Activated naive CD8-positive, alpha-beta T cell treated with anti-CD3 and anti-CD28 coated beads, Interleukin-2, amount 10 ng/mL, durations not matched to agents 7 days and 5 days (primary cell): ENCODE results near the gene ERLIN1. TPM values are rescaled to one million over a fixed set of nuclear protein-coding genes. Genes with fewer than 3 reads are reported as not detected.

ENCODE experiments used
- ATAC-seq: fragments of 150-1000 bp; cut with Tn5 transposase; one replicate; pipeline ENCODE4 v1.10.0; 2021; ENCODE audit warnings: low read depth, moderate library complexity
- POLR2A ChIA-PET: fragments of 350-600 bp; sonication (Branson Sonifier 250); formaldehyde crosslinking; loops from one replicate; lab custom pipeline; 2021; ENCODE audit warnings: antibody characterized with exemption; lab: Charles Lee
- DNase-seq: peaks from one replicate; pipeline ENCODE4 v3.0.0; 2021
- H3K27ac Mint-ChIP-seq: one replicate; pipeline ENCODE4 v1.8.0; 2022; ENCODE audit warnings: mild to moderate bottlenecking, mixed read lengths
- H3K27me3 Mint-ChIP-seq: one replicate; pipeline ENCODE4 v1.8.0; 2022; ENCODE audit warnings: mild to moderate bottlenecking, moderate library complexity, mixed read lengths
- H3K36me3 Mint-ChIP-seq: one replicate; pipeline ENCODE4 v1.8.0; 2021; ENCODE audit warnings: mild to moderate bottlenecking, mixed read lengths
- H3K4me1 Mint-ChIP-seq: one replicate; pipeline ENCODE4 v1.8.0; 2021; ENCODE audit warnings: mixed read lengths
- H3K4me3 Mint-ChIP-seq: one replicate; pipeline ENCODE4 v1.8.0; 2022; ENCODE audit warnings: mild to moderate bottlenecking, moderate library complexity, mixed read lengths
- H3K9me3 Mint-ChIP-seq: one replicate; pipeline ENCODE4 v1.8.0; 2021; ENCODE audit warnings: mixed read lengths
- total RNA-seq, 2 experiments: library from RNA; stranded (reverse); gene quantifications; one replicate each; pipeline ENCODE4 v1.2.3, GENCODE V29; 2021

The ERLIN1 gene
- total RNA-seq, 2 experiments from 2014 or later = 14.9 to 16.2 TPM

DNA sequence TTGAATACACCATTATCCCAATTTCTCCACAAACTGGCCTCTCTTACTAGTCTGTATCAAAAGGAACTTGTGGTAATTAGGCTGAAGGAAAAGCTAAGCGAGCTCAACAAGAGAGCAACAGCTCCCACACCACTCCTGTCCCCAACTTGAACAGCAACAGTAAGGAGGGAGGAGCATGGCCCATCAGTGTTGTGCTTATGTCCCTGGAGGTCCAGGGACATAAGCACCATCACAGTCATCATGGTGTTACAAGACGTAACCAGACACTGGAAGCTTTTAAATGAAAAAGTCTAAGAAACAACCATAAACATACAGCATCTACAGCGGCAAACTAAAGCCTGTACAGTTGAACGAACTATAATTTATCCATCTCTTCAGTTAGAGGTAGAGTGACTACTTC, 989 bp downstream of the ERLIN1 start:
- H3K4me3 Mint-ChIP-seq = peak overlapping the region; percentile 99
- POLR2A ChIA-PET = interaction anchor here (1.2 to 2.0 kb wide), 2 partner anchors 9 to 453 kb away, joined by 3 to 4 read pairs; partner anchors contain the start of genes COX15 and CUTC
- H3K9me3 Mint-ChIP-seq = no peaks in the 10 kb centered on the region
- no peak for ATAC-seq
- no peaks in the 10 kb centered on the region for H3K27me3 Mint-ChIP-seq
- no peak for DNase-seq
- H3K27ac Mint-ChIP-seq = peak overlapping the region; percentile 95
- H3K36me3 Mint-ChIP-seq = peaks cover 22% of the 10 kb centered on the region
- peaks cover 45% of the 10 kb centered on the region for H3K4me1 Mint-ChIP-seq

DNA sequence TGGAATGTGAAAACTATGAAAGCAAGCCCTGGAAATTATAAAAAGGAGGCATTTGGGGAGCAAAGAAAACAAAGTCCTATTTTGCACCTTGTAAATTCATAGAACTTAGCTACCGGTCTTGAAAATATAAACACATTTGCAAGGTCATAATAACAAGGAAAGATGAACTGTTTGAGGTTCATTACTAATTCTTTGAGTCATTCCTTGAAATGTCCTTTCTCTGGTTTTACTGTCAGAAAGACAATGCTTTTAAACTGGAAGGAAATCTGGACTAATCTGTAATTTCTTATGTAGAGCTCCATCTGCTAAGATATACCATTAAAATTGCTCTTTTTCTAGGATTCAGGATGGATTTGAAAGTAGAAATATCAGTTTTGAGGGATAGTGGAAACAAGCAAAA, 1.4 kb downstream of the ERLIN1 start:
- H3K27ac Mint-ChIP-seq = no peak overlapping the region
- peaks cover 45% of the 10 kb centered on the region for H3K4me1 Mint-ChIP-seq
- H3K4me3 Mint-ChIP-seq = peak overlapping the region; percentile 99
- H3K27me3 Mint-ChIP-seq = no peaks in the 10 kb centered on the region
- ATAC-seq (no peak), DNase-seq (no peak)
- POLR2A ChIA-PET = interaction anchor here (1.2 to 2.0 kb wide), 2 partner anchors 9 to 452 kb away, joined by 3 to 4 read pairs; partner anchors contain the start of genes COX15 and CUTC
- H3K9me3 Mint-ChIP-seq = no peaks in the 10 kb centered on the region
- H3K36me3 Mint-ChIP-seq = peaks cover 22% of the 10 kb centered on the region

DNA sequence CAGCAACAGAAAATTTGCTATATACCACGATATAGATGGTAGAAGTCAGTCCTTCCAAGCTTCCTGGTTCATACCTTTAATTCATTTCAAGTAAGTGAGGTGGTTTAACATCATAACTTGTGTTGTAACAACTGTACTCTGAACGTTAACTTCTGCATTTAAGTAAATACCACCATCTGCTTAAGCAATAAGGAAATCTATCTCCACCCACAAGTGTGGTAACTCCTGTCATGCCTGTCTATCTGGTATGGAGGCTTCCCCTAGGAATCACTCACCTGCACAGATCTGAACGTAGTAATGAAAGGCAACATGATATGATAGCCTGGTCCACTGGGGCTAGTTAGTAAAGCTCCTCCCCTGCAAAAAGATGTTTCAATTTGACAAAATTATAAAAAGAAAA, 2.3 kb downstream of the ERLIN1 start:
- DNase-seq = no peak
- Mint-ChIP-seq H3K36me3 (peaks cover 20% of the 10 kb centered on the region), H3K4me1 (peaks cover 47% of the 10 kb centered on the region), H3K9me3 (no peaks in the 10 kb centered on the region), H3K27me3 (no peaks in the 10 kb centered on the region), H3K27ac (no peak overlapping the region), H3K4me3 (no peak overlapping the region)
- POLR2A ChIA-PET = no interaction called here
- ATAC-seq = no peak

DNA sequence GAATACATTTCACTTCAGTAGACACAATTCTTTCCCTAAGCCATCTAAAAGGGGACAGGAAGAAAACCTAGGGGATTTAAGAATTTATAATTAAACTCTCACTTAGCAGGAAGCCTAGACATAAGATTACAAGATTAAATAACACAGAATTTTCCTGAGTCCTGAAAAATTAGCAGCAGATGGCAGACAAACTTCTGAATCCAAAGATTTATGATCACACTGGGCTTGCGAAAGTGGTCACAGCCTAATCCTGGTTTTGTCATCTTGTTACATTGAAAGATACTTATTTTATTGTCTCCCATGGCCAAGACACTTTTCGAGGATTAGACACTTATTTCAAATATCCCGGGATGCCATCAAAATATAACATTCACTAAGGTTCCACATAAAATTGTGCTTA, 2.9 kb downstream of the ERLIN1 start:
- peaks cover 24% of the 10 kb centered on the region for H3K36me3 Mint-ChIP-seq

DNA sequence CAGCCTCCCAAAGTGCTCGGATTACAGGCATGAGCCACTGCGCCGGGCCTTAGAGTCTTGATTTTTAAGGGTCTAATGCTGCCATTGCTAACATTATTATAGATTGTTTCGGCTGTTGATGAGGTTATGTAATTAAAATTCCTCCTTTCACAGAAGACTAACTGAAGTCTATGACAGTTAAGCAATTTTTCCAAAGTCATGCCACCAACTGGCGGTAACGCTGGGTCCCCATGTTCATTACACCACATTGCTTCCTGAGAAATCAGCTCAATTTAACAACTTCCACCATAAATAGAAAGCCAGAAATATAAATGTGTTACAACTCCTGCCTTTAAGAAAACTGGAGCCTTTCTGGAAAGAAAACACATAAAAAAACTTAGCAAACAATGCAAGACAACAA, 3.5 kb downstream of the ERLIN1 start:
- Mint-ChIP-seq H3K9me3 (no peaks in the 10 kb centered on the region), H3K27me3 (no peaks in the 10 kb centered on the region), H3K4me3 (no peak overlapping the region), H3K36me3 (peaks cover 28% of the 10 kb centered on the region), H3K4me1 (peaks cover 41% of the 10 kb centered on the region), H3K27ac (no peak overlapping the region)
- DNase-seq = no peak
- POLR2A ChIA-PET = no interaction called here
- no peak for ATAC-seq

More for the DNA sequence above, 2.9 kb downstream of the ERLIN1 start:
- Mint-ChIP-seq H3K4me3 (no peak overlapping the region), H3K27me3 (no peaks in the 10 kb centered on the region), H3K27ac (no peak overlapping the region), H3K9me3 (no peaks in the 10 kb centered on the region), H3K4me1 (peaks cover 46% of the 10 kb centered on the region)
- POLR2A ChIA-PET = no interaction called here
- DNase-seq = no peak
- ATAC-seq = no peak

DNA sequence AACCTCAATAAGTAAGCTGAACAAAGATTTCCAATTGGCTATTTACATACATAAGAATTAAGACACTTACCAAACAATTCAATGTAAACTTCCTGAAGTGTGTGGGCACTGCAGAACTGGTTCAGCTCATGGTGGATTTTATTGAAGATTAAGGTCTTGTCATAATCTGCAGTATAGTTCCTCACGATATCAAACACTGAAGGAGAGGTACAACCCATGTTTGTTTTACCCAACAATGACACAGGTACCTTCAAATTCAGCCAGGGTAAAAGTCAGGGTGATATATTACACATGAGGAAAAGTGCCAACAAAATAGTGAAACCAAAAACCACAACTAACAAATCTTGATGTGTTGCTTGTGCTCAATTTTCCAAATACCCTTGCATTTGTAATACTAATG, 10.0 kb downstream of the ERLIN1 start:
- Mint-ChIP-seq H3K4me3 (no peak overlapping the region), H3K27ac (no peak overlapping the region), H3K9me3 (no peaks in the 10 kb centered on the region), H3K36me3 (peaks cover 50% of the 10 kb centered on the region), H3K27me3 (no peaks in the 10 kb centered on the region), H3K4me1 (peaks cover 25% of the 10 kb centered on the region)
- ATAC-seq = no peak
- POLR2A ChIA-PET = interaction anchor here (1.7 kb wide), 1 partner anchor 9 kb away, joined by 3 read pairs; no protein-coding TSS in a partner anchor
- no peak for DNase-seq

DNA sequence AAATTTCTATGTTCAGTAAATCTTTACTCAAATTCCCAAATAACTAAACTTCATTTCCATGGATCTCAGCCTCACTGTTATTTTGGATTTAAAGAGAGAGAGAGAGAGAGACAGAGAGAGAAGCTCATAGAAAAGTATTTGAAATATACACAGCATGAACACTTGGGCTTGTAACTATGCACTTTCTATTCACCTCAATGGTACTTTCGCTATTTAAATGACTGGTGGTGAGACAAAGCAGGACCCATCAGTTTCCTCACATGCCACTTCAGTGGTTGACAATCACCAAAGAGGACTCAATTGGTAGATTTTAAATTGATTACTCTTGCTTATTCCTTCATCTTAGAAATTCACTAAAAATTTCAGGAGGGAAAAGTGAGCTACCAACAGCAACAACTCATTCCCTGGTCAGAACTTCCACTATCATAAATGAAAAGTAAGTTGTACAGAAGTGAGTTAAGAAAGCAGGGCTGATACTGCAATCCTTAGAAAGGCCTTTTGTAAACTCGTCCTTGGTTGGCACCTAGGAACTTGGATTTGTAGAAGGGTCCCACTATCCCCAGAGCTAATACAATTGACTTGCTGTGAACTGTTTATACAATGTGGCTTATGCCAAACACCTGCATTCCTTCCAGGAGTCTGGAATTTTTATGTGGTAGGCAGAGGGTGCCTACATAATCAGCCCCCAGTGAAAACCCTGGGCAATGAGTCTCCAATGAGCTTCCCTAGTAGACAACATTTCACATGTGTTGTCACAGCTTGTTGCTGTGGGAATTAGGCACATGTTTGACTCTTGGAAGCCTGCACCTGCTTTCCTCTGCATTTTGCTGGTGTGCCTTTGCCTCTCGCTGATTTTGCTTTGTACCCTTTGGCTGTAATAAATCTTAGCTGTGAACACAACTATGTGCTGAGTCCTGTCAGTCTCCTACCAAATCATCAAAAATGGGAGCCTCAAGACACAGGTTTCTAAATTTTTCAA, 10.8 kb downstream of the ERLIN1 start:
- ATAC-seq (peak; percentile 65), DNase-seq (no peak)
- no peaks in the 10 kb centered on the region for H3K9me3 Mint-ChIP-seq
- peak overlapping the region; percentile 17 for H3K27ac Mint-ChIP-seq
- H3K4me1 Mint-ChIP-seq = peaks cover 24% of the 10 kb centered on the region
- peak overlapping the region; percentile 6 for H3K4me3 Mint-ChIP-seq
- POLR2A ChIA-PET = interaction anchor here (1.7 kb wide), 1 partner anchor 10 kb away, joined by 3 read pairs; no protein-coding TSS in a partner anchor
- H3K27me3 Mint-ChIP-seq = no peaks in the 10 kb centered on the region
- peaks cover 52% of the 10 kb centered on the region for H3K36me3 Mint-ChIP-seq

DNA sequence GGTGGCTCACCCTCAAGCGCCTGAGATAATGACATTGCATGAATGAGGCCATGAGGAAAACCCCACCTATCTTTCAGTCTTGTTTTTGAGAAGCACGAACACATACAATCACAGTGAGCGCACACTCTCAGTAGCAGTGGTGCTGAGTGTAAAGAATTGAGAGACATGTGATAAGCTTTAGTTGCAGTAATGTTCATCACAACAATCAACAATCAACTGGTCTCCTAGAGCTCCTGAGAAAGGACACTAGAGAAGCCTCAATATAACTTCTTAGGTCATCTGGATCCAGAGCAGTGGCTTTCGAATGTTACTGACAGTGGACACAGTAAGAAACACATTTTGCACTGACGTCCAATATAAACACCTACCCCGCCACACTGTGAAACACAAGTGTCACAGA, 12.8 kb downstream of the ERLIN1 start:
- Mint-ChIP-seq H3K27me3 (no peaks in the 10 kb centered on the region), H3K27ac (no peak overlapping the region), H3K36me3 (peaks cover 52% of the 10 kb centered on the region), H3K4me1 (peaks cover 24% of the 10 kb centered on the region), H3K9me3 (no peaks in the 10 kb centered on the region), H3K4me3 (no peak overlapping the region)
- ATAC-seq (no peak), DNase-seq (no peak)
- POLR2A ChIA-PET = no interaction called here

DNA sequence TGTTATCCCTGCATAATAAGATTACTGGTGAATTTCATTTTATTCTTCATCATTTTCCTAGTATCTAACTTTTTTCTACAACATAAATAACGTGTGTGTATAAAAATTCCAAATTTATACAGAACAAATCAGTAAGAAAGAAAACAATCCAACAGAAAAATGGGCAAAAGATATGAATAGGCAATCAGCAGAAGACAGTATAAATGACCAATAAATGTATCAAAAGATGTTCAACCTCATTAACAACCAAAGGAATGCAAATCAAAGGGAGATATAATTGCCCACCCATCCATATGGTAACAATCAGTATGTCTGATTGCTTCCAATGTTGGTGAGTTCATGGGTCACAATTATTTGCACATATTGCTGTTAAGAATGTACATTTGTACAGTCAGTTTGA, 13.5 kb downstream of the ERLIN1 start:
- Mint-ChIP-seq H3K4me3 (no peak overlapping the region), H3K9me3 (no peaks in the 10 kb centered on the region), H3K27ac (no peak overlapping the region), H3K4me1 (peaks cover 26% of the 10 kb centered on the region), H3K27me3 (no peaks in the 10 kb centered on the region), H3K36me3 (peaks cover 45% of the 10 kb centered on the region)
- POLR2A ChIA-PET = no interaction called here
- no peak for DNase-seq
- ATAC-seq = no peak

DNA sequence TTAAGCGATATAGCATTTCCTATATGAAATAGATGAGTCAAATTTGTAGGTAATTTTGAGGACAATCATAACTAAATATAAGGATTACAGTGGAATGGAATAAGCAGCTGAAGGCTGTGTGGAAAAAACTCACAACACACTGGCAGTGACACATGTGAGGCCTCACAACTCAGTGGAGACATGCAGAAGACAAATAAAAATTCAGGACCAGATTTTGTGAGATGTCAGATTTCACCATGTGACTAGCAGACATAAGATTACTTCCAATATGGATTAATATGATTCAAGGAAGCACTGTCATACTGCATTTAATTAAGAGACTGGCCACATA, 17.6 kb downstream of the ERLIN1 start:
- ATAC-seq = no peak
- Mint-ChIP-seq H3K4me3 (peak overlapping the region; percentile 81), H3K36me3 (peaks cover 37% of the 10 kb centered on the region), H3K9me3 (no peaks in the 10 kb centered on the region), H3K27ac (peak overlapping the region; percentile 83), H3K27me3 (no peaks in the 10 kb centered on the region), H3K4me1 (peaks cover 16% of the 10 kb centered on the region)
- no peak for DNase-seq
- POLR2A ChIA-PET = no interaction called here

DNA sequence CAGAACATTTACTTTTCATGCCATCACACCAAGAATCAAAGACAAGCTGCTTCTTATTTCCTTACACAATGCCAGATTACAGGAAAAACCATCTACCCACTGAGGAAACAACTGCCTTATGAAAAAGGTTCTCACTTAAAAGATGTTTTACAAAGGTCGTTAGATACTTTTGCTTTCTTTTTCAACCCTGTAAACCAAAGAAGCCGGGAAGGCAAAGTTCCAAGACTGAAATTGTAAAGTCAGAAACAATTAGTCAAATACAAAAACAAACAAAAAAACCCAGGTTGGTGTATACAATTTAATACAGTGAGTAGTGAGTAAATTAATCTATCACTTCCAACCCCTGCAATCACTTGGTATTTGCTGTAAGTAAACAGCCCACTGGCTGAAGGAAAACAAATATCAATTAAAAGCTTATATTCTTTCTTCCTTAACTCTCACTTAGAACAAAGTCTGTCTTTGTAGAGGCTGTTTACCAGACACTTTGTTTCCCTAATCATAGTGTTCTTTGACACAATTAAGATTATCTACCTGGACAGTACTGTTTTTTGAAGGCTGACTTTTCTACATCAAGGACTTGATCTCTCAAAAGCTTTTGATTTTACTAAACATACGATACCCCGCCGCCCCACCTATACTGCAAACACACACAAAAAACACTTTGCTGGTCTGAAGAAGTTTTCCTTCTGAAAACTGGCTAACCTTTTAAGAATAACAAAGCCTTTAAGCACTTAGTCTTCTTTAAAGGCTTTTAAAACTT, 18.1 kb downstream of the ERLIN1 start:
- no peak for ATAC-seq
- no peak for DNase-seq
- no peaks in the 10 kb centered on the region for H3K9me3 Mint-ChIP-seq
- peak overlapping the region; percentile 83 for H3K27ac Mint-ChIP-seq
- H3K27me3 Mint-ChIP-seq = no peaks in the 10 kb centered on the region
- H3K4me1 Mint-ChIP-seq = peaks cover 16% of the 10 kb centered on the region
- H3K36me3 Mint-ChIP-seq = peaks cover 35% of the 10 kb centered on the region
- POLR2A ChIA-PET = no interaction called here
- peak overlapping the region; percentile 81 for H3K4me3 Mint-ChIP-seq

DNA sequence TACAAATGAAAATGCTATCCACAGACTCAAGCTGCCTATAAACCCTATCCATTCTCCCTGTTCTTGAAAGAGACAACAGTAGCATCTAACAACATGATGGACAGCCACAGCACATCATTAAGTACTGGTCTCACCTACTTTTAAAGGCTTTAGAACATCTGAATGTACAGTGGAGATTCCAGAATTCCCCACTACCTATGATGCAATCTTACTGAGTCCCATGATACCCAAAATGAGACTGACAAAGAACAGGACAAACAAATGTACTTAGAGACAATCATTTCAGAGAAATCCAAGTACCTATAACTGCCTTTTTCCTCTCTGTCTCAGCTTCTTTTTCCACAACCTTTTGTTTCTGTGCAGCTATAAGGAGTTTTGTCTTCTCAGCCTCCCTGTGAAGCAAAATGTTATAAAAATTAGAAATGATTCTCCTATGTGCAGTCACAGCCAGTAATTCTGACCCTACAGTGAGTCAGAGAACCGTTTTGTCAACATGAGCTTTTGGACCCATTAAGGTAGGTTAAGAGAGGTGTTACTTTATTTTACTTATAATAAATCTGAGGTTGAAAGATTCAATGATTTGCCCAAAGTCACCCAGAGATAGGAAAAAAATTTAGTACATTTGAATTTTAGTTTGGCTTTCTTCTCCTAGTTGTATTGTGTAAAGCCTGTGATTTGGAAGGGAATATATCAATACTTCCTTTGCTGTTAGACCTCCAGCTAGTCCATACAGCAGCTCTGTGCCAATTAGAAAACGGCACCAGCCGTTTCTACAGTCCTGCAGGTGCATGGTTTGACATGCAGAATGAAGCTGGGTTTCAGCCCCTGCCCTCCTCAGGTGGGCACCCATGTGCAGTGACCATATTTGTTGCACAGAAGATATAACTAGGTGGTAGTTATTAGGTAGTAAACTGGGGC, 21.9 kb downstream of the ERLIN1 start:
- Mint-ChIP-seq H3K36me3 (peaks cover 38% of the 10 kb centered on the region), H3K4me3 (no peak overlapping the region), H3K27me3 (no peaks in the 10 kb centered on the region), H3K4me1 (peaks cover 12% of the 10 kb centered on the region), H3K9me3 (no peaks in the 10 kb centered on the region), H3K27ac (no peak overlapping the region)
- POLR2A ChIA-PET = interaction anchor here (0.8 kb wide), 1 partner anchor 28 kb away, joined by 3 read pairs; no protein-coding TSS in a partner anchor
- DNase-seq = no peak
- ATAC-seq = no peak
